Common myeloid progenitor, CD34-positive (primary cell): ENCODE results near the gene AP5S1.
"Not testable (repeated sequence)": the region's sequence is repeated elsewhere in the genome, so short reads cannot be mapped to it uniquely, and the experiment has no call there.

Experiments
- CTCF ChIA-PET: fragments of 350-600 bp; sonication (Branson Sonifier 250); formaldehyde crosslinking; loops from one replicate; lab custom pipeline; 2021; ENCODE audit warnings: antibody characterized with exemption; lab: Charles Lee
- POLR2A ChIA-PET: fragments of 350-600 bp; sonication (Branson Sonifier 250); formaldehyde crosslinking; loops from one replicate; lab custom pipeline; 2021; ENCODE audit warnings: antibody characterized with exemption; lab: Charles Lee
- DNase-seq, 3 donors: peaks; one replicate each; pipeline versions ENCODE4 v3.0.0 to v3.0.0-alpha.2; 2013
- H3K27ac ChIP-seq, 2 experiments: 1 replicate in 1 of 2; 2 replicates in 1 of 2; pipeline ENCODE4 v1.7.0; 2013; ENCODE audit warnings: inconsistent platforms in 2 of 2, low read length in 2 of 2, mild to moderate bottlenecking in 2 of 2, low read depth in 1 of 2, moderate library complexity in 1 of 2; ENCODE audit not compliant: severe bottlenecking in 2 of 2, insufficient read depth in 1 of 2, poor library complexity in 1 of 2
- H3K27me3 ChIP-seq, 5 experiments: replicated peaks in 2 of 5; 1 replicate in 3 of 5; 2 replicates in 2 of 5; pipeline versions ENCODE4 v1.6.1 to v1.7.0; 2013; ENCODE audit warnings: low read length in 4 of 5, mild to moderate bottlenecking in 2 of 5, moderate library complexity in 2 of 5, inconsistent platforms in 1 of 5; ENCODE audit not compliant: insufficient read depth in 5 of 5, control insufficient read depth in 4 of 5
- H3K36me3 ChIP-seq, 4 experiments: 1 replicate in 2 of 4; 2 replicates in 2 of 4; pipeline versions ENCODE4 v1.6.1 to v1.7.0; 2013; ENCODE audit warnings: low read length in 3 of 4, control low read depth in 1 of 4, mild to moderate bottlenecking in 1 of 4; ENCODE audit not compliant: control insufficient read depth in 4 of 4, insufficient read depth in 4 of 4
- H3K4me1 ChIP-seq, 4 experiments: 1 replicate in 3 of 4; 2 replicates in 1 of 4; pipeline versions ENCODE4 v1.6.1 to v1.7.1; 2013; ENCODE audit warnings: low read length in 3 of 4, mild to moderate bottlenecking in 3 of 4, control low read depth in 1 of 4, inconsistent platforms in 1 of 4, moderate library complexity in 1 of 4; ENCODE audit not compliant: control insufficient read depth in 4 of 4, insufficient read depth in 4 of 4; ENCODE audit errors: control extremely low read depth in 1 of 4
- H3K4me3 ChIP-seq, 7 experiments: 1 replicate in 4 of 7; 2 replicates in 3 of 7; pipeline versions ENCODE4 v1.5.1 to v1.7.0; 2013; ENCODE audit warnings: mild to moderate bottlenecking in 7 of 7, low read length in 6 of 7, moderate library complexity in 6 of 7, inconsistent platforms in 2 of 7, low read depth in 2 of 7, control low read depth in 1 of 7; ENCODE audit not compliant: insufficient read depth in 4 of 7, control insufficient read depth in 1 of 7; ENCODE audit errors: extremely low read depth in 1 of 7
- H3K9me3 ChIP-seq, 5 experiments: 1 replicate in 4 of 5; 2 replicates in 1 of 5; pipeline versions ENCODE4 v1.6.1 to v1.7.1; 2013; ENCODE audit warnings: low read length in 4 of 5, mild to moderate bottlenecking in 2 of 5, inconsistent platforms in 1 of 5, low read depth in 1 of 5, moderate library complexity in 1 of 5; ENCODE audit not compliant: control insufficient read depth in 4 of 5, insufficient read depth in 2 of 5; ENCODE audit errors: control extremely low read depth in 1 of 5
- WGBS: methylation state at CpG from one replicate; pipeline ENCODE4 v1.1.5; 2013; ENCODE audit not compliant: insufficient coverage; 5-methylcytosine and 5-hydroxymethylcytosine counted together

AP5S1 gene

GRCh38 chr20:3789201-3789600, 31.1 kb upstream of the AP5S1 start:
- peaks cover 7 to 27% (median 22%) of the 10 kb centered on the region in 4 experiments for H3K4me1 ChIP-seq
- CTCF ChIA-PET = interaction anchor here (0.6 to 9.4 kb wide), 5 partner anchors 30 to 138 kb away, joined by 3 to 127 read pairs (median 3); partner anchors contain the start of gene AP5S1
- POLR2A ChIA-PET = interaction anchor here (0.6 kb wide), 1 partner anchor 15 kb away, joined by 4 read pairs; no protein-coding TSS in a partner anchor
- H3K27me3 ChIP-seq, H3K36me3 ChIP-seq, H3K4me3 ChIP-seq, H3K9me3 ChIP-seq, DNase-seq, H3K27ac ChIP-seq: not testable (repeated sequence)
- 100% methylated on average over 4 of the region's 4 CpGs for WGBS

GRCh38 chr20:3794168-3794567, 26.2 kb upstream of the AP5S1 start:
- H3K4me3 ChIP-seq, H3K9me3 ChIP-seq, POLR2A ChIA-PET, H3K27ac ChIP-seq, DNase-seq, CTCF ChIA-PET, H3K27me3 ChIP-seq: not testable (repeated sequence)
- H3K4me1 ChIP-seq = peaks cover 0 to 30% (median 23%) of the 10 kb centered on the region in 4 experiments
- H3K36me3 ChIP-seq = peaks cover 0 to 15% (median 3%) of the 10 kb centered on the region in 4 experiments
- WGBS = no CpG with 5 or more reads among the region's 3 CpGs

DNA sequence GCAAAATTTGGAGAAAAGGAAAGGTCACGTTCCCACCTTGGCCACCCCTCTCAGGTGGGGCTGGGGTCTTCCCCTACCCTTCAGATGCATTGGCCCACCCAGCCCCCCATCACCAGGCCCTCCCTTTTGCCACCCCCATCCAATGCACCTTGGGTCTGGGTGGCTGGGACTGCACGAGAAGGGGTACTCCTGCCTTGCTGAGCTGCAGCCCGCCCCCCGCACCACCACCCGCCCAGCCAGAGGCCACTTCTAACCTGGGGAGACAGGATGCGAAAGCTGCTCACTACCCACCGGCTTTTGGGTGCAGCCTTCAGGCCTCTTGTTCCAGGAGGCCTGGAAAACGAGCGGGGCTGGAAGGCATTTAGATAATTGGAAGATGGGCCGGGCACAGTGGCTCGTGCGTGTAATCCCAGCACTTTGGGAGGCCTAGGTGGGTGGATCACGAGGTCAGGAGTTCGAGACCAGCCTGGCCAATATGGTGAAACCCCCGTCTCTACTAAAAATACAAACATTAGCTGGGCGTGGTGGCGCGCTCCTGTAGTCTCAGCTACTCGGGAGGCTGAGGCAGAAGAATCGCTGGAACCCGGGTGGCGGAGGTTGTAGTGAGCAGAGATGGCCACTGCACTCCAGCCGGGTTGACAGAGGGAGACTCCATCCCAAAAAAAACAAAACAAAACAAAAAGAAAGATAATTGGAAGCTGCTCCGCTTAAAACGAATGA, 25.5 kb upstream of the AP5S1 start:
- DNase-seq = no peak
- peak overlapping the region in 5 of 7 experiments; percentile 71 to 89 (median 73) for H3K4me3 ChIP-seq
- H3K36me3 ChIP-seq = peaks cover 0 to 21% (median 3%) of the 10 kb centered on the region in 4 experiments
- H3K27ac ChIP-seq = peak overlapping the region in 1 of 2 experiments; percentile 76
- WGBS = 92% methylated on average over 23 of the region's 25 CpGs
- CTCF ChIA-PET = interaction anchor here (0.6 to 2.0 kb wide), 4 partner anchors 10 to 62 kb away, joined by 3 to 6 read pairs (median 5); partner anchors contain the start of gene AP5S1
- H3K9me3 ChIP-seq = no peaks in the 10 kb centered on the region
- no peaks in the 10 kb centered on the region for H3K27me3 ChIP-seq
- POLR2A ChIA-PET = no interaction called here
- H3K4me1 ChIP-seq = peaks cover 0 to 30% (median 23%) of the 10 kb centered on the region in 4 experiments

GRCh38 chr20:3795511-3796468, 24.6 kb upstream of the AP5S1 start, which contains the start of gene CDC25B:
Gene CDC25B, plus strand, starts transcription at chr20:3796310. Its CDS starts 222 bp downstream, at chr20:3796532.
- Histone ChIP-seq H3K4me1 (peaks cover 0 to 30% (median 23%) of the 10 kb centered on the region in 4 experiments), H3K9me3 (no peaks in the 10 kb centered on the region), H3K27ac (peak within 1 kb of the TSS in 1 of 2 experiments; percentile 76), H3K36me3 (peaks cover 0 to 30% (median 8%) of the 10 kb centered on the region in 4 experiments), H3K4me3 (peak within 1 kb of the TSS; percentile 65 to 89 (median 73)), H3K27me3 (no peaks in the 10 kb centered on the region)
- peak; percentile 78 to 89 (median 87) for DNase-seq
- CTCF ChIA-PET = interaction anchor here (0.6 to 2.0 kb wide), 6 partner anchors 10 to 61 kb away, joined by 3 to 6 read pairs (median 4); partner anchors contain the start of genes AP5S1 and CENPB
- 1% methylated on average over 38 of the region's 69 CpGs for WGBS
- POLR2A ChIA-PET = no interaction called here

DNA sequence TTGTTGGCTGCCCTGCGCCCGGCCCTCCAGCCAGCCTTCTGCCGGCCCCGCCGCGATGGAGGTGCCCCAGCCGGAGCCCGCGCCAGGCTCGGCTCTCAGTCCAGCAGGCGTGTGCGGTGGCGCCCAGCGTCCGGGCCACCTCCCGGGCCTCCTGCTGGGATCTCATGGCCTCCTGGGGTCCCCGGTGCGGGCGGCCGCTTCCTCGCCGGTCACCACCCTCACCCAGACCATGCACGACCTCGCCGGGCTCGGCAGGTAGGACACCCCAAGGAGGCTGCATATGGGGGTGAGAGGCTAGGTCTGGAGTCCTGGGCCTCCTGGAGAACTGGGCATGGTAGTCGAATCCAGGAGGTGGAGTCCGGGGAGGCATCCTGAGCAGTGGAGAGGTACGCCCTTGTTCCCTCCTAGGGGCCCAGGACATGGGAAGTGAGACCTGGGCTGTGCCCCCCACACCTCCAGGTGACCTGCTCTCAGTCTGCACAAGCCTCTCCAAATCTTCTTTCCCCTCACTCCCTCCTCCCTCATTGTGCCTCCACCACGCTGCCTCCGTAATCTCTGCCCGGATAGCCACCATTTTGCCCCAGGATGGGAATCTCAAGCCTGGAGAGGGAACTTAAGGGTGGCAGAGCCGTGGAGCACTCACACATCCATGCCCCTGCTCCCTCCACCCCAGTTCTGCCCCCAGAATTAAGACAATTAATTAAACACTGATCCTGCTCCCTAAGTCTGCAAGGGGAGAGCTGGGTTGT, 23.7 kb upstream of the AP5S1 start:
- Histone ChIP-seq H3K4me3 (peak overlapping the region in 5 of 7 experiments; percentile 36 to 89 (median 73)), H3K9me3 (no peaks in the 10 kb centered on the region), H3K36me3 (peaks cover 0 to 39% (median 13%) of the 10 kb centered on the region in 4 experiments), H3K4me1 (peaks cover 0 to 30% (median 23%) of the 10 kb centered on the region in 4 experiments), H3K27ac (no peak overlapping the region), H3K27me3 (no peaks in the 10 kb centered on the region)
- 23% methylated on average over 9 of the region's 33 CpGs for WGBS
- CTCF ChIA-PET = interaction anchor here (0.7 to 2.0 kb wide), 5 partner anchors 9 to 60 kb away, joined by 3 to 6 read pairs (median 4); partner anchors contain the start of genes AP5S1 and CENPB
- no peak for DNase-seq
- POLR2A ChIA-PET = no interaction called here

DNA sequence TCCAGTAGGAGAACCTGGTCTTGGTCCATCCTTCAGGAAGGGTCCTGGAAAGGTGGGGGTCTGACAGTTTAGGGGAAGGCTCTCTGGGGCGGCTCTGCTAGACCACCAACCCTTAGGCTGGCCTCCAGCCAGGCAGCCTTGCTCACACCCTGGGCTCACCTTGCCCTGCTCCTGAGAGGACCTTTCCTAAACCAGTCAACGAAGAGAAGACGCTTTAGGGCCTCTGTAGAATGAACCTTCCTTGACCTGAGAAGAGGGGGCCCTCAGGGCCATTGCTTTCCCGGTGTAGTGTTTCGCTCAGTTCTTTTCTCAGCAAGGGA, 23.2 kb upstream of the AP5S1 start:
- H3K27ac ChIP-seq = no peak overlapping the region
- no peak for DNase-seq
- 99% methylated on average over 5 of the region's 5 CpGs for WGBS
- H3K9me3 ChIP-seq = no peaks in the 10 kb centered on the region
- peaks cover 0 to 44% (median 16%) of the 10 kb centered on the region in 4 experiments for H3K36me3 ChIP-seq
- peaks cover 0 to 30% (median 23%) of the 10 kb centered on the region in 4 experiments for H3K4me1 ChIP-seq
- POLR2A ChIA-PET = no interaction called here
- peak overlapping the region in 3 of 7 experiments; percentile 72 to 89 (median 73) for H3K4me3 ChIP-seq
- no peaks in the 10 kb centered on the region for H3K27me3 ChIP-seq
- CTCF ChIA-PET = interaction anchor here (1.6 kb wide), 1 partner anchor 29 kb away, joined by 4 read pairs; no protein-coding TSS in a partner anchor
